ENCODE results near the gene FOXJ3. TPM values are rescaled to one million over a fixed set of nuclear protein-coding genes. Genes with fewer than 3 reads are reported as not detected.

Gene FOXJ3
- total and polyA plus RNA-seq, 4 donors = 5.3 to 16.8 (median 12.4) TPM

- H3K4me3 ChIP-seq (ENCODE audit: low read depth in 1 of 3, low read length in 3 of 3) = no peak overlapping the region
- H3K4me1 ChIP-seq (ENCODE audit: control insufficient read depth in 4 of 4, insufficient read depth in 4 of 4, low read length in 3 of 4) = peaks cover 0 to 21% (median 17%) of the 10 kb centered on the region in 4 donors
- no peak for DNase-seq (ENCODE audit: low spot score)
- no peaks in the 10 kb centered on the region for H3K9me3 ChIP-seq (ENCODE audit: control insufficient read depth in 4 of 4, low read length in 3 of 4)
- no peaks in the 10 kb centered on the region for H3K27me3 ChIP-seq (ENCODE audit: control insufficient read depth in 4 of 4, insufficient read depth in 4 of 4, low read length in 3 of 4)
- peaks cover 3 to 21% (median 15%) of the 10 kb centered on the region in 4 donors for H3K36me3 ChIP-seq (ENCODE audit: control insufficient read depth in 4 of 4, insufficient read depth in 3 of 4, low read depth in 1 of 4, low read length in 3 of 4)
- peak overlapping the region; percentile 40 to 70 for H3K27ac ChIP-seq (ENCODE audit: low read depth in 1 of 2, low read length in 2 of 2)
- H3K9ac ChIP-seq (ENCODE audit: low read depth in 1 of 2, low read length in 2 of 2) = peak overlapping the region in 1 of 2 donors; percentile 33
- TF ChIP-seq ZBTB33 (IDR thresholded peaks at IDR 0.05) (no peak), ATF3 (IDR thresholded peaks at IDR 0.05) (no peak), YY1 (IDR thresholded peaks at IDR 0.05) (peak; percentile 42), CTCF (IDR thresholded peaks at IDR 0.05; ENCODE audit: low read depth, low read length, missing input control) (no peak), GABPA (IDR thresholded peaks at IDR 0.05 in 1 of 2, conservative IDR thresholded peaks at IDR 0.05 in 1 of 2) (peak in 1 of 2 donors; percentile 25), EGR1 (IDR thresholded peaks at IDR 0.05; ENCODE audit: low read depth in 2 of 2) (no peak), SP1 (IDR thresholded peaks at IDR 0.05) (peak; percentile 59), HNF4G (IDR thresholded peaks at IDR 0.05) (no peak), RXRA (IDR thresholded peaks at IDR 0.05) (peak; percentile 64 to 71), TAF1 (conservative IDR thresholded peaks at IDR 0.05) (no peak), MAX (IDR thresholded peaks at IDR 0.05) (no peak), FOXA2 (IDR thresholded peaks at IDR 0.05) (peak; percentile 57), REST (IDR thresholded peaks at IDR 0.05) (no peak), JUND (IDR thresholded peaks at IDR 0.05) (peak; percentile 6 to 37), HNF4A (conservative IDR thresholded peaks at IDR 0.05) (peak; percentile 47 to 53), FOXA1 (IDR thresholded peaks at IDR 0.05) (no peak), NR2F2 (IDR thresholded peaks at IDR 0.05) (peak; percentile 21), RAD21 (IDR thresholded peaks at IDR 0.05) (peak in 1 of 2 donors; percentile 48)
- WGBS = 54% methylated on average over 6 of the region's 6 CpGs
Observed at GRCh38 chr1:42189931-42190853, 144.8 kb downstream of the FOXJ3 start.
